HG03565 (cell line): ENCODE results near the gene RTTN.
"Not testable (repeated sequence)": the region's sequence is repeated elsewhere in the genome, so short reads cannot be mapped to it uniquely, and the experiment has no call there.

ENCODE experiments used
- ATAC-seq: cut with Tn5 transposase; IDR thresholded peaks from one replicate; pipeline ENCODE4 v1.9.1; 2021; ENCODE audit warnings: mild to moderate bottlenecking, moderate library complexity; ENCODE audit not compliant: unreplicated experiment

Gene RTTN

DNA sequence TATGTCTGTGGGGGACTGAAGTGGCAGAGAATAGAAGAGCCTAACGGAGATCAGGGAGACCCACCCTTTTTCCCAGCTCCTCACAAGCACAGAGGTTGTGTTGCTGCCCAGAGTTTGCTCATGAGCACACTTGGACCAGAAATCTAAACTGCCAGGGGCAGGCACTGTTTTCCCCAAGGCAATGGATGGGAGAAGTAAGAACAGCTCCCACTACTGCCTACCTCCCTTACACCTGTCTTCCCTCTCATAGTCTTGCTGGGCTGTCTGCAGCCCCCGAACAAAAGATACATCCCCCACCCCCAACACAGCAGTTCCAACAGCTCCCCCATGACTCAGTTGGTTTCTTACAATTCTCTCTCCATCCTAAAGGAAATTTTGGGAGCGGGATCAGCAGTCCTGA lies 209.7 kb downstream of the RTTN start:
- ATAC-seq: no peak

DNA sequence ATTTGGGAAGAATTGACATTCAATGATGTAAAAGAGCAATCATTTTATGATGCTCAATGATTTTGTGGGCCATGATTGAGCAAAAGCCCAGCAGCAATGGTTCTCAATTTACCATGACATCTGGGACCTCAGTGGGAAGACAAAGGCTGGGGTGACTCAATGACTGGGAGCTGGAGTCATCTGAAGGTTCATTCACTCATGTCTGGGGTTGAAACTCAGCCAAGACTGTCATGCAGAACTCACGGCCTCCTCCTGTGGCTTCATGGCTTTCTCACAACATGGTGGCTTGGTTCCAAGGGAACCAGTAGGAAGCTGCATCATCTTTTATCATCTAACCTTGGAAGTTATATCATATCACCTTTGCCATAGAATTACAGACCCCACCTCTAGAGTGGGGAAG lies 212.7 kb downstream of the RTTN start:
- ATAC-seq: no peak

DNA sequence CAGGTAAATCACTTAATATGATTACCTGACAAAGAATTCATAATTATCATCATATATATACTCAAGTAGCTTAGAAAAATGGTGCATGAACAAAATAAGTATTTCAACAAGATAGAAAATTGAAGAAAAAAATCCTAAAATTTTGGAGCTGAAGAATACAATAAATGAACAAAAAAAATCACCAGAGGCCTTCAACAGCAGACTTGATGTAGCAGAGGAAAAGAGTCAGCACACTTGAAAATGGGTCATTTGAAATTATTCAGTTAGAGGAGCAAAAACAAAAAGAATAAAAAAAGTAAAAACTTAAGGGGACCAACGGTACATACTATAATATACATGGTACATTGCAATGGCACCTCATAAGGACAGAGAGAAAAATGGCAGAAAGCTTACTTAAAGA lies 217.6 kb downstream of the RTTN start:
- ATAC-seq: no peak

DNA sequence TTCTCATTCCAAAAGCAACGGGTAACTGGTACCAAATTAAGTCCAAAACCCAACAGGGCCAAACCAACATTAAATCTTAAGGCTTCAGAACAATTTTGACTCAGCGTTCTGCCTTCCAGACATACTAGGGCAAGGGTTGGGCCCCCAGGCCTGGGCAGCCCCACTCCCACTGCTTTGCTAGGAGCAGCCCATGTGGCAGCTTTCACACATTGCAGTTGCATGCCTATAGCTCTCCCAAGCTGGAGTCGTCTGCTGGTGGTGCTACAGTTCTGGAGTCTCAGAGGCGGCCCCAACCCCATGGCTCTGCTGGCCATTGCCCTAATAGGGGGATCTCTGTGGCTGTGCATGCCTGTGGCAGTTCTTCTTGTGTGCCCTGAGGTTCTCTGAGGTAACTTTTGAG lies 220.2 kb downstream of the RTTN start:
- no peak for ATAC-seq

DNA sequence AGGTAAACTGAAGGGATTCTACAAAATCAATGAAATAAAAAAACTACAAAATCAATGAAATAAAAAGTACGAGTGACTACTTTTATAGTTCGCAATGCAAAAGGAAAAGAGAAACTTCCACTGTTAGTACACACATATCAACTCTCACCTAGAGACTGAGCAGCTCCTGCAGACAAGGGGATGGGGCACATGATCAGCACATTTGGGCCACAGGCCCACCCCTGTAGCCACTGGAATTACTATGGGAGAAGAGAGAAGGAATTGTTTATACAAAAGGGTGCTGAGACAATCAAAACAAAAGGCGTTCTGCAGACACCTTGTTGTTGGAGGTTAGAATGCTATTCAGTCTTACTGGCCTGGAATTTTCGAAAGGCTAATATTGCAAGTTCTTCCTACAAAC lies 223.1 kb downstream of the RTTN start:
- no peak for ATAC-seq

DNA sequence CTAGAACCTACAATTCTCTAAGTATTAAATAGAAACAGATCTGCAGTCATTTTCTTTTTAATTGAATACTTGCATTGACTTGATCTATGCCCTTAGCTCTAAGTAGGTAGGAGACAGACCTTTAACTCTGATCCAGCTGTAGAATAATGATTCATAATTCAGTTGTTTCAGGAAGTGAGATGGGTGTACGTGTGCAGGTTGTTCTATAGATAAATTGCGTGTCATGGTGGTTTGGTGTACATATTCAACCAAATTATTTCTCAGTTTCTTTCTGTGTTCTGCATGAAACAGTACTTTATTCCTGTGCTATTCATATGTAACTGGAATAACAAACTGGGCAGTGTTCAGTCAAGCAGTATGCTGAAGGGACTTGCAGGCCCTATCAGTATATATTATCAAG lies 223.5 kb downstream of the RTTN start:
- ATAC-seq: peak; percentile 43

DNA sequence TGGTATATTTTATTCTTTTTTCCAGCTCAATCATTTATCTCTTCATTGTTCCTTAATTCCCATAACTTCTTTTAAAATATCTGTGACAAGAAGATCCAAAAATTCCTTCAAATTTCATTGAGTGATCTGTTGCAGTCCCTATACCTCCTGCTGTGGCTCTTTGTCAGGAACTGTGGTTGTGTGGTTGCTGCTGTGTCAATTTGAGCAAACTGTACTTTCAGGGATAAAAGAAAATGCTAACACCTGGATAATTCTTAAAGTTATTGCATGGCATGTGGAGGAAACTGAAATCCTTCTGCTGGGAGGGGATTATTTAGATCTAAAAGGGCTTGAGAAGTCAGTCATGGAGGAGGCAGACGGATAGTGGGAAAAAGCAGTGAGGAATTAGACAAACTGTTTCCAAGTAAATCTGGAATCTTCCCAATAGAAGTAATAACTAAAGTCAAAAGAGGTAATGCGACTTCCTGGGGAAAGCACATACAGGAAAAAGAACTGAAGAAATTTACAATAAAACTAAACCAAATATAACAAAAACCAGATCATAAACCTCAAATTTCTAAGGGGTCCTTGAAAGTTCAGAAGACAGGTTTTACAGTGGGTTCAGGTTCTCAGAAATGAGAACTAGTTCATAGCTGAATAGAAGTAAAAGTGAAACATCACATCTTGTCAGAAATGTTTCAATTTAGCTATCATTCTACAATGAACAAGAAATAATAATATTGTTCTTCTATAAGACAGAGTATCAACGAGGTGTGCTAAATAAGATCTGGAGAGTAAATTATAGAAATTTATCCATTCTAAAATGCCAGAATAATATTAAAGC lies 224.3 kb downstream of the RTTN start:
- no peak for ATAC-seq

DNA sequence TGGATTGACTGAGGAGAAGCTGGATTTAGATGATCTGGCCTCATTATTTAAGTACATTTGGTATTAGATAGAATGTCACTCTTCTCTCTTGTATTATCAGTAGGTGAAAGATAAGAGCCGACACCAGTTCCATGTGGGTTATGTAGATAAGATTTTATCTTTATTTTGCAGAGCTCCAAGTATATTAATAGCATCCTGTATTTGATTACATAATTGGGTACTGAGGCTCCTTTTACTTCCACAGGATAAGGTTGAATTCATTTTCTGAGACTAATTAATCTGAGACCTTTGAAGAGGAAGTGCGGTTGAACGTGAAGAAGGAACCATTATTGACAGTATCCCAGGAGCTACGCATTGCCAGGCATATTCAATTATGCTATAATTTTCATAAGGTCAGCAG lies 225.0 kb downstream of the RTTN start:
- ATAC-seq: no peak

DNA sequence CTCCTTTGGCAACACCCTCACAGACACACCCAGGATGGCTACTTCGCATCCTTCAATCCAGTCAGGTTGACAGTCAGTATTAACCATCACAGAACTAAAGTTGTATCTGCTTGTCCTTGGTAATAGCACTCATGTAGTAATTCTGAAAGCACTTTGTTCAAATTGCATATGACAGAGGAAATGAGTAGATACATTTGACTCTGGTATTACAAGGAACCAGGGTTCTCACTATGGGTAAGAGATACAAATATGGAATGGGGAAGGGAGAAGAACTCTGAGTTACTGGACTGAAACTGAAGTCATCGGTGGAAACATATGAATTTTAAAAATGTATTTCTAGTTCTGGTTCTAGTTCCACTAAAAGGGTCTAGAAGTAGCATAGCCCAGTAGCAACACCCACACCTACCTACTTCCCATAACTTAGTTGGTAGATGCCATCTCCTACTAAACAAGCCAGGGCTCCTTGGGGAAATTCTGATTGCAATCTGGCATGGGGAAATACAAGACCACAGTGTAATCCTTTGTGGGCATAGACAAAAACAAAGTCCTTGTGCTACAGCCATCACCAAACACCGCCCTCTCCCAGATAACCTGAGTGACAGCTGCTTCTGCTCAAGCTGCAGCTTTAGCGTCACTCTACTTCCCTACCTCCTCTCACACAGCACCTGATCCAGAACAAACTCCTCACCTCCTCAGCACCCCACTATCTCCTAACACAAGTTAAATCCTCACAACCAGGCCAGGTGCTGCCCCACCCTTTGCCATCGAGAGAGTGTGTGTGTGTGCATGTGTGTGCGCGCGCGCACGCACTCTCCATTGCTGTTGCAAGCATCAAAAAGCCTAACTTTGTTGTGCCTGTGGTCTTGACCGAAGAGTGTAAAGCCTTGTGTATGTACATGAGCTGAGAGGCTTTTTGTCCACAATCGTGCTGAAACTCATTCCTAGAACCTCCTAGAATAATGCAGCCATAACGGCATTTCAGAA lies 226.5 kb downstream of the RTTN start:
- ATAC-seq: peak; percentile 77

DNA sequence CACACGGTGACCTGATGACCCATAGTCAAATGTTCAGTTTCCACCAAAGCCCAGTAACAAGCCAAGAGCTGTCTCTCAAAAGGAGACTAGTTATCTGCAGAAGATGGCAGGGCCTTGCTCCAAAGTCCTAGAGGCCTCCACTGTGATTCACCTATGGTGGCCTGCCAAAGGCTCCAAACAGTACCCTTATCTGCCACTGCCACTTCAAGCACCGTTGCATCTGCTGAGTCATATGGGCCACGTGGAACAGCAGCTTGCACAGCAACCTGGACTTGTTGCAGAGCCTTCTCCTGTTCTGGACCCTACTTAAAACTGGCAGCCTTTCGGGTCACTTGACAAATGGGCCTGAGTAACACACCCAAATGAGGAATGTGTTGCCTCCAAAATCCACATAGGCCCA lies 230.2 kb downstream of the RTTN start:
- not testable (repeated sequence) for ATAC-seq

DNA sequence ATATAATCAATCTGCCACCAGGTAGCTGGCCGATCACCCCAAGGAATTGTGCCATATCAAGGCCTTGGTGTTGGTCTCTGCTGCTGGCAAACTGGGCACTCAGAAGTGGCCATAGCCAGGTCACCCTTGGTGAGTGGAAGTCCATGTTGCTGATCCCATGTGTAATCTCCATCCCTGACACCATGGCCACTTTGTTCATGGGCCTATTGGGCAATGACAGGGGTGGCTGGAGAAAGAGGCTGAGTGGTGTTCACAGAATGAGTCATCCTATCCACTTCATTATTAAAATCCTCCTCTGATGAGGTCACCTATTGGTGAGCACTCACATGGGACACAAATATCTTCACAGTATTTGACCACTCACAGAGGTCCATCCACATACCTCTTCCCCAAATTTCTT lies 231.1 kb downstream of the RTTN start:
- no peak for ATAC-seq

DNA sequence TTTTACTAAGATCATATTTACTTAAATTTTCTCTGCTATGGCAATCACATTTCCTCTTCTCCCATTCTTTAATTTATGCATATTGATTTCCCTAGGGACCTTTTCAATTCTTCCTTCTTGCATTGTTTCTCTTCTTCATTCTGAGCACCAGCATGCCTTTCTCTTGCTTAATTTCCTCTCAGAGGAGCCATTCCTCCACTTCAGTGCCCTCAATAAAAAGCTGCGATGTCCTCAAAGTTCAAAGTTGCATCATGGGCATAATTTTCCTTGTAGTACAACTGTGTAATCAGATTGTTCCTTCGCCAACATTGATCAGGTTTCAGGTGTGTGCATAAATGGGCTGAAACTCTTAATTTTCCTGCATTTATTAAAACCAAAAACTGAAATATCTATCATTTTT lies 236.0 kb downstream of the RTTN start:
- no peak for ATAC-seq

DNA sequence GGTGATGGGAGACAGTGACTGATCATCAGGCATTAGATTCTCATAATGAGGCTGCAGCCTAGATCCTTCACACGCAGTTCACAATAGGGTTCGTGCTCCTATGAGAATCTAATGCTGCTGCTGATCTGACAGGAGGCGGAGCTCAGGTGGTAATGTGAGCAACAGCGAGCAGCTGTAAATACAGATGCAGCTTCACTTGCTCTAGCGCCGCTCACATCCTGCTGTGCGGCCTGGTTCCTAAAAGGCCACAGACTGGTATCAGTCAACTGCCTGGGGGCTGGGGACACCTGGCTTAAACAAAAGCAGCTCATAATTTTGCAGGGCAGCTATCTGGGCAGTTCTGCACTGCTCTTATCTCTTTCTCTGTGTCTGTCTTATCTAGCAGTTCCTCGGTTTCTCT lies 237.4 kb downstream of the RTTN start:
- ATAC-seq: no peak

DNA sequence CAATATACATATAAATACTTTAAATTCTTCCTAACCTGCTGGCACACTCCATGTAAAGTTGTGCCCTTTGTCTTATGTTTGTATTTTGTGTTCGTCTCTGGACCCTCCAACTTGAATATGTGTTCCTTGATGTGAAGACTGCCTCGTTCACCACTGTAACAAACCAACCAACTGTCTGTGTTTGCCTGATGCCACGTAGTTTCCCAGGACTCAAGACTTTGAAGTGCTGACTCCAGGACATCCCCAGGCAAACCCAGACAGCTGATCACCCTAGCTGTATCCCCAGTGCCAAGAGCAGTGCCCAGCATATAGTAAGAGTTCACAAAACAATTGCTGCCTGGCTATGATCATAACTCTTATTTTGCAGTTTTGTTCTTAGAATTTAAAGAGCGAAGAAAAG lies 242.3 kb downstream of the RTTN start:
- no peak for ATAC-seq

DNA sequence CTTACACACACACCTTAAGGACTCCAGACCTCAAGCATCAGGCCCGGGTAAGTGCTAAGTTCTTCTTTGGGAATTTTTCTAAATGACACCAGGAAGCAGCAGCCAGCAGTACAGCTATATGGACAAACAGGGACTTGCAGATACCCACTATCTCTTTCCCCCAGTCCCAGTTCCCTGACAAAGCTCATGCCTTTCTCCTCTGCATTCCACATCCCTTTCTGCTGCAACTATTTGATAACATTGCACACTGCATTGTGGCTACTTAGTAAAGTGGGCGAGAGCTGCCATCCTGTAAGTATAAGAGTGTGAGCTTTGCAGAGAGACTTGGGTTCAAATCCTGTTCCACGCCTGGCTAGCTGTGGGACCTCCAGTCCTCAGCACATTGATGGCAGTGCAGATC lies 243.8 kb downstream of the RTTN start:
- no peak for ATAC-seq

DNA sequence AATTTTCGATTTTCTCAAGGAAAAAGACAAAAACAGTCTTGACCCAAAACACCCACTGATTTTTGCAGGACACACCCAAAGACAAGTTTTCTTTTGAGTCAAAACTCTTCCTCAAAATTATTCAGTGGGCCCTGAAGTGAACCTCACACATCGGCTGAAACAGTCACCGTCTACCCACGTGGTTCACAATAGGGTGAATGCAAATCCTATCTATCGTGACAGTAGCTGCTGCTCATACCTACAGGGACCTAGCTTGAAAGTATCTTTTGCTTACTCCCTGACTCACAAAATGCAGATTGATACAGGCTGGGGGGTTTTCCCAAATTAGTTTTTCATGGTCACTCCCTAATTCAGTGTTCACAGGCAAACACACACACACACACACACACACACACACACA lies 247.1 kb downstream of the RTTN start:
- ATAC-seq: peak; percentile 50

DNA sequence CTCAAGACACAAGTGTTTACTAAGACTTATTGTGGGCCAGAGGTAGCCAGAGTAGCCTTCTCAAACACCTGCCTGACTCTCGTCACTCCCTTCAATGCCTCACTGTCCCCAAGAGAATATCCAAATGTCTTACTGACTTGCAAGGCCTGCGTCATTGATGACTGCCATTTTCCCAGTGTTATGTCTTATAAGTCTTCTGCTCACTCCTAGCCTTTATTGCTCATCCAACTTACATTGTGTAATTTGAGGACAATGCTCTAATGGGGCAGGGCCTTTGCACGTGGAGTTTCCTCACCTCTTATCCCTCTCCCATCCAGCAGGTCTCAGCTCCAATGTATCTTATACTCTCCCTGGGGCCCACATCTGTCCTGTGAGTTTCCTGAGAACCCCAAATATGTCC lies 247.7 kb downstream of the RTTN start:
- no peak for ATAC-seq

DNA sequence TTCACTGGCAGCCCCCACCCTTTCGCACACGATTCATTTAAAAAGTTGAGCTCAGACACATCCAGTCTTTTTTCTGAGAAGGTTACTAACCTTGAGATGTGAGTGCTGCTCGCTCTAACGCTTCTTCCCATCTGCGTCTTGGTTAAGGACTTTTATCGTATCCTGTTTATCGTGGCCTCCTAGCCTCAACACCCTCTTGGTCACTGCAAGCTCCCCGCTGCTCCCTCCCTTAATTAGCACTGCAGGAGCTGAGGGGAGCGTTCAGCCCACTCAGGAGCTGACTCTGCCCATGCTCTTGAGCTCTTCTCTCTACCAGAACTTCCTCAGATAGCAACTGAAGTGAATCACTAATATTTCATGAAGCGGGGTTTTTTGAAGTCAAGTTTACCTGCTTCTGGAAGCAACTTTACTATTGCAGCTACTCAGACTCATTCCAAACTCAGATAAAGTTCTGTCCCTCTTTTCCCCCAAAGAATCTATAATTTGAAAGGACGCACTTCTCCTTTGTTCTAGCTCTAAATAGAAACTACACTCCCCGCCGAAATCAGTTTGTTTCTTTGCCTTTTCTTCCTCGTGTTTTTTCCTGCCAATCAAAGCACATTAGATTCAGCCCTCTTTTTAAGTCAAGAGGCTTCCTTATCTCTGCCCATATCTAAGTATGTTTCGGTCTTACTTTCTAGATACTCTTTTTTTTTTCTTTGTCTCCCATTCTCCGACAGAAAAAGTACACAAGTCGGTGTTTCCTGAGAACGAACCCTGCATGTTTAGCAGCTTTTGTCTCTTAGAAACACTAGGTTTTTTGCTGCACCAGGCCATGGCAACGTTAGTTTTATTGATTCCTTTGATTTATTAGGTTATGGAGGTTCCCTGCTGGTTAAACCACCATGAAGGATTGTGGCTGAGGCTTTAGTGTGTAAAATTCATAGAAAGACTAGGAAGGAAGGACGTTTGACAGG lies 248.5 kb downstream of the RTTN start:
- no peak for ATAC-seq

DNA sequence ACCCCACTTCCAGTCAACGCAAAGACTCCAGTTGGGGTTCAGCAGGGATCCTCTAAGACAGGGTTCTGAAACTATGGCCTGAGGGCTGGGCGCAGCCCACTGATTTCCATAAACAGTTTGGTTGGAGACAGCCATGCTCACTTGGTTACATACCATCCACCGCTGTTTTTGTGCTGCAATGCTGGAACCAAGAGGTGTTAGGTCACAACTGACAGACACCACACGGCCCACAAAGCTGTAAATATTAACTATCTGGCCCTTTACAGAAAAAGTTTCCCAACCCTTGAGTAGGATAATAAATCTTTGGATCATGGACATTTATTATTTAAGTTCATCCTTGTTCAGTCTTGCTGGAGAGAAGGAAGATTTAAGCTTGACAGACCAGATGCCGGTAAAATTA lies 249.4 kb downstream of the RTTN start:
- ATAC-seq: peak; percentile 30

DNA sequence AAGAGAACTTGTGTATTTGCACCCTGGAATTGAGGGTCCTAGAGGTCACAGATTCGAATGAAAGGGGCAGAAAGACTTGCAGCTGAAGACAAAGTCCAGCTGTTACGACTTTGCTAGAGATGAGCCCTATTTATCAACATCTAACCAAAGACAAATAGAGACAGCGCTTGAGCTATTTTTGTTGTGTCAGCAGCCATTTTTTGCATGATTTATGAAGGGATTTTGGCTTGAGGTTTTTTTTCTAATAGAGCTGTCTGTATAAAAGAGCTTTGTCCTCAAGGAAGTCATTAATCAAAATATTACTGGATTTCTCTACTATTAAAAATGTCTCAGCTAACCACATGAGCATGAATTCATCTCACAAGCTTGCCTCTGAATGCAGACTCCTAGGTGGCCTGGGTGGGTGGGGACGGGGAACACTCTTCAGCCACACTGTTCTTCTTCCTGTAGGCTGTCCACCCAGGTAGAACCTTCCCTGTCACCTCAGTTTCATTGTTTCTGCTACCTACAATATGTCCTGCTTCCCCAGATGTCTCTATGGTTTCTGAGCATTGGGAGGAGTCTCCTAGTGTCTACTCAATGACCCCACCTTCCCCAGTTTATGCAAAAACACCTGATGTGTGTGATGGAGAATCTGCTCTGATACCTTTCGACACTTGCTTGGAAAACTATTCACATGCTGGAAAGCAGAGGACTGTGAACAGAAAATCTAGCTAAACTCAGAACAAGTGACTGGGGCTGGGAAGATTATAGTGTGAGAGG lies 250.6 kb downstream of the RTTN start:
- ATAC-seq: peak; percentile 19
